CD4-positive, alpha-beta T cell treated with Interleukin-4 for 4 hours (primary cell): ENCODE results near the gene DAZAP2.

Experiments
- DNase-seq: peaks from one replicate; pipeline ENCODE4 v3.0.0-alpha.2; 2020

The DAZAP2 gene, protein sequence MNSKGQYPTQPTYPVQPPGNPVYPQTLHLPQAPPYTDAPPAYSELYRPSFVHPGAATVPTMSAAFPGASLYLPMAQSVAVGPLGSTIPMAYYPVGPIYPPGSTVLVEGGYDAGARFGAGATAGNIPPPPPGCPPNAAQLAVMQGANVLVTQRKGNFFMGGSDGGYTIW

DNA sequence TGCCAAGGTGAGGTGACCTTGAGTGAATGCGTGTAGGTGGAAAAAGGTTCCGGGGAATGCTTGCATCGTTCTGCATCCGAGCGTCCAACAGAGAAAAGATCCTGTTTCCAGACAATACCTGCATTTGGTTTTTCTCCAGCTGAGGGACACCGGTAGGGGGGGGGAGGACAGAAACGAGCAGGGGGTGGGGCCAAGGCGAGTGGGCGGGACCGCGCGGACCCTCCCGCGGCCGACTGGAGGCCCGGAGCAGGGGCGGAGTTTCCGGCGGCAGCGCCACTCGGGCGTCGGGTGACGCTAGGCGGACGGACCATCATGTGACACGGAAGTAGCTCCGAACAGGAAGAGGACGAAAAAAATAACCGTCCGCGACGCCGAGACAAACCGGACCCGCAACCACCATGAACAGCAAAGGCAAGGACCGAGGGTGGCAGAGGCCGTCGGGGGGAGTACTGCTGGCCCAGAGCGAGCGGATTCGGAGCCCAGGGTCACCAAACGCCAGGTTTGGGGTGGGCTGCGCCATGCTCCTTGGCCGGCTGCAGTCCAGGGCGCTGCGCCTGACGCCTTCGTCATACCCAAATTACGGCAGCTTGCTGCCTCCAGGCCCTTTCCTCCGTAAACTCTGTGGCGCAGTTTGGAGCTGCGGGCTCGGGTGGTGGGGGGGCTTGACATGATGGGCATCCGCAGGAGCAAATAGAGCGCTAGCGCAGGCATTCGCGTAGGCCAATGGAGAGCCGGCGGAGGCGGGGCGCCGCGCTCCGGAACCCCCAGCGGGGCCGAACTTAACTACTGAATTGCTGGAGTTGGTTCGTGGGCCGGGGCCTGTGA is at the start of gene DAZAP2:
DAZAP2 (plus strand) TSS at position 317 of the 825 bp plus-strand sequence; CDS start at position 399, 82 bp downstream.
- peak; percentile 96 for DNase-seq

DNA sequence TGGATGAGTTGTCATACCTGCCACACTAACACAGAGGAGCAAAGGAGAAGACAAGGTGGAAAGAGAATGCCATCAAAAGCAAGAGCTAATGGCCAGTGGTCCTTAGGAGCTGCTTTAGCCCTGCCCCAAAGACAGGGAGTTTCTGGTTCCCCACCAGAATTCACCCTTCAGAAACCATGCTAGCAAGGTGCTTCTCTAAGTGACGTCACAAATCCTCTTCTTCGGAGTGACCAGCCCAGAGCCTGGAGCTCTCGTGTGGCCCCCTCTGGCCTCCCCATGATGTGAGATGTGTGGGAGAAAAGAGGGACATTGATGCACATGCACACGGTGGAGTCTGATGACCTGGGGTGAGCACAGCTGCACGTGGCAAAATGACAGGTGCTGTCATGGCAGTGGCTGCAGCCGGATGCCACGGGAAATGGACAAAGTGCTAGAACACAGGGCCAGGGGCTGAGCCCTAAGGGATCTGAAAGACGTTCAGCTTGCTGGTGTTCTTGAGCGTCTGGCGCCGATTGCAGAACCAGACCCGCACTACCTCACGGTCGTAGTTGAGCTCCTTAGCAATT is 48.8 kb upstream of the DAZAP2 start:
- DNase-seq: no peak

DNA sequence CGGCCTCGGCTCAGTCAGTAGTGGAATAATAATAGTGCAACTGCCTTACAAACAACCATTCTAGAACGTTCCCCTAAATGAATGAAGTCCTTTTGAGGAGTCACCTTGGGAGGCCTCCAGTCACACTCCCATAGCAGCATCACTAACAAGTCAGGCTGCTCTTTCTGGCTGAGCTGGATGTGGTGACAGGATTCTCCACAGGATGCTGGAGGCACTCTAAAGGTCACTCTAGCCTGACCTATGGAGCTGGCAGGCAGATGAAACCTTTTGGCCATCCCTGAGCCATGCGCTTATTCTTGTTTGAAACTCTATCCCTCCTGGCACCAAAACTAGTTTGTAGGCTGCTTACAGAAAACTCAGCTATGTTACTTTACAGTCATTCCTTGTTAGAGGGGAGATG is 47.8 kb upstream of the DAZAP2 start:
- DNase-seq: no peak

DNA sequence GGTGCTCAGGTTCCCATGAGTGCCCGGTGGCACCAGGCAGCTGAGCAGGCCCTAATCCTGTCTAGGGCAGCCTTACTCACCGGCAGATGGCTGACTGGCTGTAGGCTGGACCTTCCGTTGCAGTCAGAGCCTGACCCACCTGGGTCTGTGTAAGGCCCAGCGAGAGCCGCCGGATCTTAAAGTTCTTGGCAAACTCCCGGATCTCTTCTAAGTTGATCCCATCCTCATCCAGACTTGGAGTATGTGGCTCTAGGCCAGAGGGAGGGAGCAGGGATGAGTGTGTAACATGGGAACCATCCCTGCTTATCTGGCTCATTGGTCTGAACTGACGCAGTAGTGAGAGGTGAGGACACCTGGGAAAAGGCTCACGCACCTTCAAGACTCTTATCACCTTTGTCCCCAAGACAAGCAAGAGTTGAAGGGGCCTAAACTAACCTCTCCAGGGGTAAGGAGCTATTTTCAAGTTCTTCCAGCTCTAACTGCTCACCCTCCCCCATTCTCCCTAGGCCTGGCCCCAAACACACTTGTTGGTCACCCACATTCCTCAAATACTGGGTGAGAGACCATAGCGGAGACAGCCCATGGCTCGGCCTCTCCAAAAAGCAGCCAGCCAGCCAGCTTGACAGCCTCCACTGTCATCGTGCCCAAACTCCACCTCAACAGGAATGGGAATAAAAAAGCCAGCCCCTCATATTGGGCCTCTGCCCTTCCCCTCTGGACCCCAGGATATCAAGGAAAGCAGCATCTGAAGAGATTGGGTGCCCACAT is 46.9 kb upstream of the DAZAP2 start:
- DNase-seq: no peak

DNA sequence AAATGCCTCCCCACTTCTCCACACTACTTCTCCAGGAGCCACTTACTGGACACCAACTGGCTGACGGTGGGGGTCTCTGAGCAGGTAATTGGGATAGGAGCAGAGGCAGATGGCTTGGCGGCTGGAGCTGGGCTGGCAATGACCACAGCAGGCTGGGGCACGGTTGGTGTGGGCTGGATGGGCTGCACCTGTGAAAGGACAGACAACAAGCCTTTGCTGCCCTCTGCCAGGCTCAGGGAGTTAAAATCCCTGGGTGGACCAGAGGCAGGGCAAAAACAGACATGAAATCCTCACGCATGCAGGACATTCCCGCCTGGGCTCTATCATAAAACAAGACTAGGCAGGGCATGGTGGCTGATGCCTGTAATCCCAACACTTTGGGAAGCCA is 46.3 kb upstream of the DAZAP2 start:
- no peak for DNase-seq

DNA sequence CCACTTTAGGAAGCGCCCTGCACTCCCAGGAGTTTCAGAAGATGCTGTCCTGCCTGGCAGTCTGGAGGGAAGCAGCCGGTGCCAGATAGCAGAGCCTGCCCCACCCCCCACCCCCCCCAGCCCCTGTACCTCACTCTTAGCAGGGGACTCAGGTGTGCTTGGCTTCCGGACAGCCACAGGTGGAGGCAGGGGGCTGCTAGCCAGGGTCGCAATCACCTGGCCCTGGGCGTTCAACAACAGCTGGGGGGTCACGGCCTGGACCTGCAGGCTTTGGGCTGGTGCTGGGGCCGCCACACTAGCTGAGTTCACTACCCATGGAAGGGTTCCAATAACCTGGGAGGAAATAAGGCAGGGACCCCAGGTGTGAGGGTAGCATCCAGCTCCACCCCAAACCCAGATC is 42.8 kb upstream of the DAZAP2 start:
- no peak for DNase-seq

DNA sequence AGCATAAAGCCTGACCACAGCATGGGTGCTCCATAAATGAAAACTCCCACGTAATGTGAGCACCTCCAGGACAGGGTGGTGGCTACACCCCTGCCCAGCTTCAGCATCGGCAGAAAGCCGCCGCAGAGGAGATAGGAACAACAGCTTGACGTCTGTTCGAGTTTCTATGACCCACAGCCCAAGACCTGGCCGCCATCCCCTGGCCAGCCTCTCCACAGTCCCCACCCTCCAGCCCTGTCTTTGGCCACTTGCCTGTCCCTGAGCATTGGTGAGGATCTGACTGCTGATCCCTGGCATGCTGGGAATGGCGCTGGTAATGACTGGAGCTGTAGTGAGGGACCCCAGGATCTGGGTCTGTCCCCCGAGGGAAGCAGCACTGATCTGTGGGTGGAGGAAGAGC is 42.1 kb upstream of the DAZAP2 start:
- no peak for DNase-seq

DNA sequence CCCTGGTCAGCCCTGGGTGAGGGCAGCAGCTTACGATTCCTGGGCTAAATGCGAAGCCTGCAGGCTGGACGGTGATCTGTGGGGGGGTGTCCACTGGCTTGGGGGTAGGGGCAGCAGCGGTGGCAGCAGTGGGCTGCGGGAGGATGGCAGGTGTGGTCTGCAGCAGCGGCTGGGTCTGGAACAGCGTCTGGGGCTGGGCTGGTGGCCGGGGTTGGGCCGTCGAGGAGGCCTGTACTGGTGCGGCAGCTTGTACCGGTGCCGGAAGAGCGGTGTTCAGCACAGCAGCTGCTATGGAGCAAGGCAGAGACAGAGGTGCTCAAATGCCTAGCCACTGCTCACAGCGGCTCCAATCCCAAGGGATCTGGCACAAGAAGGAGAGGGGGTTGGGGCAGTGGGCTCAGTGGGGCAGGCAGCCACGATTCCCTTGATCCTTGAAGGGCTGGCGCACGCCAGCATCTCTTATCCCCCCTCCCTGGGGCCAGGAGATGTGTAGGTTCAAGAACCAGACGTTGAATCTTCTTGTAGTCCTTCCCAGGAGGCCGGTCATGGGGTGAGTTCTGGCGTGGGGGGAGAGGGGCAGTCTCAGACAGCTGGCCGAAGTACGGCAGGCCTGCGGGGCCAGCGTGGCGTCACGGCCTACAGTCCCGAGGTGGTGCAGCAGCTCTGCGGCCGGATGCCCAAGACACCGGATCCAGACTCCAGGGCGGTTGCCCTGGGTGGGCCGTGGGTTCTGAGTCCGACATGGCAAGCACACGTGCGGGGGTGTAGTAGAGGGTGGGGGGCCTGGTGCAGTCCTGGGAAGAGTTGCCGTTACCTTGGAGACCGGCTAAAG is 40.7 kb upstream of the DAZAP2 start:
- no peak for DNase-seq

DNA sequence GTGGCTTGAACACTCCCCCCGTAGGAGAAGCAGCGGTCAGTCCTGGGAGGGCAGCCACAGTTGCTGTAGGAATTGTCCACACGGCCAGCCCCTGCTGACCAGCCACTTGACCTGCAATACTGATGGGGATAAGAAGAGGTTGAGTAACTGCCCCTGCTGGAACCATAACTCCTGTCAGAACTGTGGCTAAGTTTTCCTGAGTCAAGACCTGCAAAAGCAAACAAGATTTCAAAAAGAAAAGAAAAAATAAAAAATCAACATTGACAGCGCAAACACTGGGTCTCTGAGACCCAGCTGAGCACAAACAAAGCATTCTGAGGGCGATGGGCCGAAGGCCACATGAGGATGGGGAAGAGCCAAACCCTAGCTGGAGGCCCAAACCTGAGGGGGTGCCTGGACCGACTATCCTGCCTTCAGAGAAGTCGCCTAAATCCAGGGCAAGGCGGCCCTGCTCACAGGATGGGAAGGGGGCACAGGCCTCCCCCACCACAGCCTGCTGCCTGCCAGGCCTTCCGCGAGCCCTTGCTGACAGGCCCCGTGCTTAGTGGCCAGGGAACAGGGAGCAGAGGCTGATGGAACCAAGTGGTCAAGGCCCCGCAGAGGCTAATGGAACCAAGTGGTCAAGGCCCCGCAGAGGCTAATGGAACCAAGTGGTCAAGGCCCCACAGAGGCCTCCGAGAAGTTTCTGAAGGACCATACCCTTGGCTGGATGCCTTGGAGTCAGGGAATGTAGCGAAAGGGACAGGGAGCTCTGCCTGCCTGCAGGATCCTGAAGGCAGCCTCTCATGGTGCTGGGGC is 39.9 kb upstream of the DAZAP2 start:
- DNase-seq: no peak

DNA sequence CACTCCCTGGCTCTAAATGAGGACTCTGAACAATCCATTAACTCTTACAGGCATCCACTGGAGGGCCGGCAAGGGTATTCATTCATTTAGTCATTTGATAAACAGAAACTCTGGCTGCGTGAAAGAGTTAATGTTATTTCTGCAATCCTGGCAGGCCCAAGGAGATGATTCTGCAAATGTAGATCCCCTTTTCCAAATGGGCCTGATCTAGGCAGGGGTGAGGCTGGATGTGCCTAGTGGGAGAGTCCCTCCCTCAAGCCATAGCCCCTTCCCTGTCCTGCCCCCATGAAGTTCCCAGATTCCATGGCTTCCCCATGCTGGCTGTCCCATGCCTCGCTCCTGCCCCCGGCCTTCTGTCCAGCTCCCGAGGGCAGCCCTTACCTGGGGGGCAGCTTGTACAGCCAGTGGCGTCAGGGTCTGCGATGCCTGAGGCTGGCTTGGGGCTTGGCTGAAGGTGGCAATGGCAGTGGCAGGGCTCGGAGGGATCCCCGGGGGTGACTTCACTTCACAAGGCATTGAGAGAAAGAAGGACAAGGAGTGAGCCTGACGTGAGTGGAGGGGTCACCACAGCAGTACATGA is 39.2 kb upstream of the DAZAP2 start:
- no peak for DNase-seq

DNA sequence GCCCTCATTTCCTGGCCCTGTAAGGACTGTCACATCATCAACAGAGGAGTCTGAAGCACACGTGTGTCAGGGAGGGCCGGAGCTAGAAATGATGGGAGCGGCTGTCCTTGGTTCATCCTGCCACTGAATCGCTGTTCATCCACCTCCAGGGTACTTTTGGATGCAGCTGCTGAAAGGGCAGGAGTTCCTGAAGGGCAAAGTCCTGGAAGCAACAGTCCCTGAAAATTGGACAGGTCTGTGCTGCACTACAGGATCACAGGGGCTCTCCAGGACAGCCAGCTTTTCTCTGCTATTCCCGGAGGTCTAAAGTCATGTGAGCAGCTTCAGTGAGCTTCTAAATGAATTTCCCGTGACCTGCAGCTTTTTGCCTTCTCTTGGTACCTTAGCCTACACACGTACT is 38.5 kb upstream of the DAZAP2 start:
- no peak for DNase-seq

DNA sequence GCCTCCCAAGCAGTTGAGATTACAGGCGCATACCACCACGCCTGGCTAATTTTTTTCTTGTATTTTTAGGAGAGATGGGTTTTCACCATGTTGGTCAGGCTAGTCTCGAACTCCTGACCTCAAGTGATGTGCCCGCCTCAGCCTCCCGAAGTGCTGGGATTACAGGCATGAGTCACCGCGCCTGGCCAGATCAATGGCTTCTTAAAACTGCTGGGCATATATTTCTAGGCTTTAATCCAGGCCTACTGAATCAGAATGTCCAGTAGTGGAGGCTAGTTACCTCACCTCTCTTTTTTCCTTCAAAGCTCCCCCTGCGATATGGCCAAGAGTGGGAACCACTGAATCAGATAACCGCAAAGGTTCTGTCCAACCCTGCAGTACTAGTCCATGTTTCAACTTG is 37.8 kb upstream of the DAZAP2 start:
- no peak for DNase-seq

DNA sequence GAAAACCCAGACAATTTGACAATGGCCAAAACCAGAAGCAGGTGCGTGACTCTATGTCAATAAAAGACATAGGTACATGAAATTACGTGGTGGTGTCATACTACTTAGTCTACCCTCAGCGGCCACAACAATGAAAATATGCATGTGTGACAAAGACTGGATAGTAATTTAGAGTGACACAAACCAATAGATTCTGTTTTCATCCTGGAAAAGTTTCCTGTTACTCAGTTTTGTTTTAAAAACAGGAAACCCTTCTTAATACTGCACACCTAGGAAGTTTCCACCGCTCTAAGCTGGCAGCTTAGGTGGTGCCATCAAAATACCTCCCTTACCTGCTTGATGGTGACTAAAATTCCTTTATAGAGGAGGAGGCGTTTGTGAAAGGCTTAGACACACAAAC is 35.9 kb upstream of the DAZAP2 start:
- peak; percentile 27 for DNase-seq

DNA sequence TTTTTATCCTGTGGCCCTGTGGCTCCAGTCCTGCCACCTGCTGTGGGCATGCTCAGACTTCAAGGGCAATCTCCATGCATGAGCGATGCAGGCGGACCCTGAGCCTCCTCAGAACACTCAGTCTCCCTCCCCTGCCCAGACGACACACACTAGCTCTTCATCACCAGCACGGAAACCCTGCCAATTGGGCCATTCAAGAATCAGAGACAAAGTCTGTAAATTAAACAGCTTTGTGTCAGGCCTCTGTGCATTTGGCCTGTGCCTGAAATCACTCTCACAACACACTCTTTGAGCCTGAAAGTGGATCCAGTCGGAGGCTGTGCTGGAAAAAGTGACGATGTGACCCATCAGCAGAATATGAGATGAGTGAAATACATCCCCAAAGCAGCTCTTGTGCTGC is 33.3 kb upstream of the DAZAP2 start:
- DNase-seq: no peak

DNA sequence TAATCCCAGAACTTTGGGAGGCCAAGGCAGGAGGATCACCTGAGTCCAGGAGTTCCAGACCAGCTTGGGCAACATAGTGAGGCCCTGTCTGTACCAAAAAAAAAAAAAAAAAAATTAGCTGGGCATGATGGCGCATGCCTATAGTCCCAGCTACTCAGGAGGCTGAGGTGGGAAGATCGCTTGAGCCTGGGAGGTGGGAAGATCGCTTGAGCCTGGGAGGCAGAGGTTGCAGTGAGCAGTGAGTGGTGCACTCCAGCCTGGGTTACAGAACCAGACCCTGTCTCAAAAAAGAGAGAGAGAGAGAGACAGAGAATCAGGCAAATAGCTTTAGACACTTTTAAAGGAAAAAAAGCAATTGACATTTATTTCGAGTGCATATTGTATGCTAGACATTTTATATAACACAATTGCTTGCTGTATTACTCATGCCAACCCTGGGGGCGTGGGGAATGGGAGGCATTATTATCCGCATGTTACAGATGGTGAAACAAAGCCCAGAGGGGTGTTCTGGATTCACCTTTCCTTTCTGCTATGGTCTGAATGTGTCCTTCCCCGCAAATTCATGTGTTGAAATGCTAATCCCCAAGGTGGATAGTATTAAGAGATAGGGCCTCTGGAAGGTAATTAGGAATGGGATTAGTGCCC is 30.5 kb upstream of the DAZAP2 start:
- no peak for DNase-seq

DNA sequence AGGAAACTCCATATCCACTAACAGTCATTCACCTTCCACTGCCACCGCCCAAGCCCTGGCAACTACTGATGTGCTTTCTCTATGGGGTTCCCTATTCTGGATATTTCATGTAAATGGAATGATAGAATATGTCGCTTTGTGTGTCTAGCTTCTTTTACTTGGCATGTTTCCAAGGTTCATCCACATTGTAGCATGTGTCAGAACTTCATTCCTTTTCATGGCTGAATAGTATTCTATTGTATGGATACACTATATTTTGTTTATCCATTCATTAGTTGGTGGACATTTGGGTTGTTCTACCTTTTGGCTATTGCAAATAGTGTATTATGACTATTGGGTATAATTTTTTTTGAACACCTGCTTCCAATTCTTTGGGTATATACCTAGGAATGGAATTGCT is 29.4 kb upstream of the DAZAP2 start:
- DNase-seq: no peak

DNA sequence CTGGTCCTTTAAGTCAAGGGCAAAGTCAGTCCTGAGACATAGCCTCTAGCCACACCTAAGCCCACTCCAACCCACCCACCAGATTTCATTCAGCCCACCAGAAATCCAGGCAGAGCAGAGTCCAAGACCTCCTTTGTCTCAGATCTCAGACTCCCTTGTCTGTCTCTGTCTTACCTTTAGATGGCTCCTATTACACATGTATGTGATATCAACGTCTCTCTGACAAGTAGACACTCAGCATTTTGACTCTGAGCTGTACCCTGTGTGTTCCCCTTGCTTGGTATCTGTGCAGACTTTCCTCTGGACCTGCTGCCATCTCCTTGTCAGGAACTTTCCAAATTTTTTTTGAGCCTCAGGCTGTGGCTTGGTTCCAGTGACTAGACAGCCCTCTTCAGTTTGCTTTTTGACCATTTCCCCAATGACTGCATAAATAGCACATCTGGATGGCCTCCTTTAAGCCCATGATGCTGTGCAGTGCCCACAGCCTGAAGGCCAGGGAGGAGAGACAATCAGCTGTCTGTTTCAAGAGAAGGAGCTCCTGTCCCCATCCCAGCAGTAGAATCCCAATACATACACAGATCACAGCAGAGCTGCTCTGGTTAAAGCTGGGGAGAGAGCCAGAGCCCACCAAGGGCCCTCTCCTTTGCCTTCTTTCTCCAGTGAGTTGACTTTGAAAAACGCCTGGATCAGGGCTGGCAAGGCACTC is 27.8 kb upstream of the DAZAP2 start:
- DNase-seq: no peak

DNA sequence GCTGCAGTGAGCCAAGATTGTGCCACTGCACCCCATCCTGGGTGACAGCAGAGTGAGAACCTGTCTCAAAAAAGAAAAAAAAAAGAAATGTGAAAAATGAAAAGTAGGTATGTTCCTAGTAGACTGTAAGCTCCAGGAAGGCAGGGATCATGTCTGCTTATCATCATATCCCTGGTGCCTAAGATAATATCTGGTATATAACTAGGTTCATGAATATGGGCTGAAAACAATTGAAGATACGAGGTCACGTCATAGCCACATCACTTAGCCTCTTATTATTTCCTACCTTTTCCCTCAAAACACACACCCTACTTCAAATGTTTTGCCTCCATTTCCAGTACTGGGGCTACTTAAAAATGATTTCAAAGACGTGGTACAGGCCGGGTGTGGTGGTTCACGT is 23.7 kb upstream of the DAZAP2 start:
- no peak for DNase-seq

DNA sequence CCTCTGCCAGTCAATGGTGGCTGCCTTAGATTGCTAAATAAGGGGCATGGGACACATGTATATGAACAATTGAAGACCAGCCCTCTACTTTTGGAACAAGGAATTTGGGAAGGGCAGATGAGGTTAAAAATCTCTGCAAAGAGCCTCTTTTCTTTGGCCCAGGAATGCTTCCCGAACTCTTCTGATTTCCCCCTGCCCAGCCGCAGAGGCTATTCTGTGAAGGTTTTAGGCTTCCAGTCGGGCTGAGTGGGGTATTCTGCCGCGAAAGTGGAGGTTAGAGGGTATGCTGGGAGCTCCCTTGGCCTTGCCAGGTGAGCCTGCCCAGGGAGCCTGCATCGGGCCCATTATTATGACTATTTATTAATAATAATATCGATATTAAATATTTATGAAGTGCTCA is 22.0 kb upstream of the DAZAP2 start:
- no peak for DNase-seq
